NCI-H82 treated with DMSO at 0.1 percent for 48 hours (cell line): ENCODE data around the gene ADGRD1.
"Not testable (repeated sequence)": the region's sequence is repeated elsewhere in the genome, so short reads cannot be mapped to it uniquely, and the experiment has no call there.

Source experiments
- DNase-seq: peaks from one replicate; lab custom pipeline; 2025; ENCODE audit not compliant: unreplicated experiment; lab: John Stamatoyannopoulos, UW

Gene ADGRD1

GRCh38 chr12:130953771-130954543 is at the start of gene ADGRD1:
Gene ADGRD1, plus strand, starts transcription at chr12:130953907. Its CDS starts 559 bp downstream, at chr12:130954466.
- no peak for DNase-seq

DNA sequence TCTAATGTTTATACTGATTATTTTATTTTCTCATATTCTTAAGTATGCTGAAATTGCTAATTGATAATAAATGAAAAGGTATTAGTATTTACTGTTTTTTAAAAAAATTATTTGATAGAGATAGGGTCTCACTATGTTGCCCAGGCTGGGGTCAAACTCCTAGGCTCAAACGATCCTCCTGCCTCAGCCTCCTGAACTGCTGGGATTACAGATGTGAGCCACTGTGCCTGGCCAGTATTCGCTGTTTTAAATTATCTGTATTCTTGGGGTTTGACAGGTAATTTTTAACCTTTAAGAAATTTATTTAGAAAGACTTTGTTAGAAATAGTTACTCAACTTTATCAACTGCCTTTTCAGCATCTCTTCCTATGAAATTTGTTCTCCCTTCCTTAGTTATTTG is 49.6 kb upstream of the ADGRD1 start:
- DNase-seq: no peak

DNA sequence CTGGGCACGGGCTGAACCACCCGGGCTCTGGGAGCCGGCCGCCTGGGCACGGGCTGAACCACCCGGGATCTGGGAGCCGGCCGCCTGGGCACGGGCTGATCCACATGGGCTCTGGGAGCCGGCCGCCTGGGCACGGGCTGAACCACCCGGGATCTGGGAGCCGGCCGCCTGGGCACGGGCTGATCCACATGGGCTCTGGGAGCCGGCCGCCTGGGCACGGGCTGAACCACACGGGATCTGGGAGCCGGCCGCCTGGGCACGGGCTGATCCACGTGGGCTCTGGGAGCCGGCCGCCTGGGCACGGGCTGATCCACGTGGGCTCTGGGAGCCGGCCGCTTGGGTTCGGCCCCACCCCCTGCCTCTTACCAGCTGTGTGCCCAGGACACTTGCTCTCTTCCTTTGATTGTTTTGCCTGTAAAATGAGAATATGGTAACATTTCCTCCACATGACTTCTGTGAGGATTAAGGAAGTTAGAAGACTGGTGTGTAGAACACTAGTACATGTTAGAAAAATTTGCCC is 48.7 kb upstream of the ADGRD1 start:
- DNase-seq: not testable (repeated sequence)

DNA sequence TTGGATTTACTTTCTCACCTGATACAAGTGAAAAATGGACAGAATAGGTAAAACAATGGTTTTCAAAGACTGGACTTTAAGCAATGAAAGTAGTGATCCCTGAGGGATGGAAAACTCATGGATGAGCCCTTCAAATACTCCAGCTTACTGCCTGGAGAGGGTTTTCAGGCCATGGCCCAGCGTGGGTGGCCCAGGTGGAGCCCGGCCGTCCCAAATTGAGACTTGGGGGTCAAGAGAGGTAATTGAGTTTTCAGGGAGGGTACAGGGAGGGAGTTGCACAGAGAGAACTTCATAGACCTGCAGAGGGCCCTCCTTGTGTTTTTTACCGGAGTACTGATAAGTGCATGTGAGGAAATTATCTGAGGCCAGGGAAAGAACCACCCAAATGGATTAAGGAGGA is 44.6 kb upstream of the ADGRD1 start:
- no peak for DNase-seq

- DNase-seq: no peak
Observed at GRCh38 chr12:130911193-130911592, 42.5 kb upstream of the ADGRD1 start.

DNA sequence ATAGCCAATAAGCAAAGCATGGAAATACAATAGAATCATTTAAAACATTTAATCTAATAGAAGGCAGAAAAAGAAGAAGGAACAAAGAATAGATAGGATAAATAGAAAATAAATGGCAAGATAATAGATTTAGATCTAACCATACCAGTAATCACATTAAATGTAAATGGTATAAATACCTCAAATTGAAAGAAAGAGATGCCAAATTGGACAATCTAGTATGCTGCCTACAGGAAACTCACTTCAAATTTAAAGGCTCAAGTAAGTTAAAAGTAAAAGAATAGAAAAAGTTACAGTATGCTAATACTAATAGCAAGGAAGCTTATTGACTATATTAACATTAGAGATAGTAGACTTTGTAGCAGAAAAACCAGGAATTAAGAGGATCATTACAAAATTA is 41.8 kb upstream of the ADGRD1 start:
- no peak for DNase-seq

DNA sequence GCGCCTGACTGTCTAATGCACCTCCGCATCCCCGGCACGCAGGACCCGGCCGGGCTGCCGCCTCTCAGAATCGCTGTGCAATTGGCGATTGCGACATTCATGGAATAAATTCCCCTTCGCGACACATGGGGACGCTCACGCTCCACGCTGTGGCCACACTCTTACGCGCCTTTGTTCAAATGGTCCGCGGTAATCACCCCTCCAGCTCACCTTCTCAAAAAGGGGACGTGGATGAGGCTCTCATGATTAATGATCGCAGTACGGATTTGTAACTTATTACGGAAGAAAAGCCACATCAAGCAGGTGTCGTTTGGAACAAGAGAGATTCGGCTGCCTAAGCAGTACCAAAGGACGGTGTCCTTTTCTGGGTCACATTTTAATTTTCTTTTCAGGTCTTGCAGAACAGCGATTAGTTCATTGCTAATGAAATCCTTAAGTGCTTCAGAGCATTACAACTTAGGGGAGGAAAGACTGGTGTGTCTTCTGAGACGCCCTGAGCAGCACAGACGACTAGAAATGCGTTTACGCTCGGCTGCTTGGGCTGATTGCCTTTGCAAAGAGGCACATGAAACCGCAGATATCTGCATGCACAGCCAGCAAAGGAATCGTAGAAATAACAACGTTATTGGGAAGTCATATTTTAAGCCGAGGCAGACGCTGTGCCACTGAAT is 37.3 kb upstream of the ADGRD1 start:
- peak; percentile 58 for DNase-seq

DNA sequence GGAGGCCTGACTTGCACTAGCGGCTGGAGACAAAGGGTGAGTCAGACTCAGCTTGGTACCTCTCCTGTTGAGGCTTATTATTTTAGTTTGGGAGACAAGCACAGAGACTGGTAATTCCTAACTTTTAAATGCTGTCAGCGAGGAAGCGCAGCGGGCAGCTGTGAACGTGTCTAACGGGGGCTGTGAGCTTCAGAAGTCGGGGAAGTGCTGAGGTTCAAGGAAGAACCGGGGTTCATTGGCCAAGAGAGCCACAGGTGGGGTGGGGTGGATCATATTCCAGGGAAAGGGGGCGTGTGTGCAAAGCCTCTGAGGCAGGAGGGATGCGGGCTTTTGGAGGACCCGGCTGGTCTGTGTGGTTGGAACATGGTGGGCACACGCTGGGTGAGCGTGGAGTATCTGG is 36.1 kb upstream of the ADGRD1 start:
- DNase-seq: no peak

GRCh38 chr12:130919086-130919485 is 34.6 kb upstream of the ADGRD1 start:
- no peak for DNase-seq

- DNase-seq: no peak
Observed at GRCh38 chr12:130920119-130920703, 33.5 kb upstream of the ADGRD1 start.

GRCh38 chr12:130920723-130921381 is 32.9 kb upstream of the ADGRD1 start:
- DNase-seq: no peak

- no peak for DNase-seq
Observed at GRCh38 chr12:130922511-130922953, 31.2 kb upstream of the ADGRD1 start.

DNA sequence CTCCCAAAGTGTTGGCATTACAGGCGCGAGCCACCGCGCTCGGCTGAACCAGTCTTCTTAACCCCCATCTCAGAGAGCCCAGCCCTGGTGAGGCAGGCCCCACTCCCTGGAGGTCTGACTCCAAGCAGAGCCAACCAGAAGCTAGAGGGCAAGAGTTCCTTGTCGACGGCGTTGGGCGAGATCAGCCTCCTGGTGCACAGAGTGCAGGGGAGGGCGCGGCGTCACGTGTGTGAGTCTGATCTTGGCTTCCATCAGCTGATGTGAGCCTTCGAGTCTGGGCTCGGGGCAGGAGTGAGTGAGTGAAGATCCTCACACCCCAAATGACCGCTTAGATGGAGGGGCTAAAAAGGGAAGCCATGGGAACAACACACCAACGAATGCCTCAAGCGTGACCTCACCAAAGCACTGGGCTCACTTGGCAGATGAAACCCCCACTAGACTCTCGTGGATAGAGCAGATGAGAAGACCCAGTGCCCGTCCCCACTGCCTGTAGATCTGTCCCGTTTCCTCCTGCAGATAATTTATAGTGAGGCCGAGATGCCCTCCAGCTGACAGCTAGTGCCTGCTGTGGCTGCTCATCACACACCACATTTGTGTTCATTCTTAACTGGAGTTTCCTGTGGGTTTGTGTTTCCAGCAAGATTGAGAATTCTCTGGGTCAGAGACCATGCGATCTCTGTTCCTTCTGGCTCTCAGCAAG is 28.6 kb upstream of the ADGRD1 start:
- no peak for DNase-seq

DNA sequence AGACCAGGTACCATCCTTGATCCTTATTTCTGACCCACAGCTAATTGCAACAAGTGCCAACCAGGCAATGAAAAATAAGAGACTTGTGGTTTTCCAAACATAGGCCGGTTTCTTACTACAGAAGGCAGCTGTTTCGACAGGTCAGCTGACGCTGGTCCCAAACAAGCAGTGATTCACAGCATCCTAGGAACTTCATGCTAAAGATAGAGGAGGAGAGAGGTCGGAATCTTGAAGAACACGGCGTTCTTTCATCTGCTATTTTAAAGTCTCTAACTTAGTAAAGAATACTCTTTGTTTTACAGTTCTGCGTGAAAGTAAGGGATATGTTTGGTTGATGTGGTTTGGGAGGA is 28.1 kb upstream of the ADGRD1 start:
- DNase-seq: no peak

DNA sequence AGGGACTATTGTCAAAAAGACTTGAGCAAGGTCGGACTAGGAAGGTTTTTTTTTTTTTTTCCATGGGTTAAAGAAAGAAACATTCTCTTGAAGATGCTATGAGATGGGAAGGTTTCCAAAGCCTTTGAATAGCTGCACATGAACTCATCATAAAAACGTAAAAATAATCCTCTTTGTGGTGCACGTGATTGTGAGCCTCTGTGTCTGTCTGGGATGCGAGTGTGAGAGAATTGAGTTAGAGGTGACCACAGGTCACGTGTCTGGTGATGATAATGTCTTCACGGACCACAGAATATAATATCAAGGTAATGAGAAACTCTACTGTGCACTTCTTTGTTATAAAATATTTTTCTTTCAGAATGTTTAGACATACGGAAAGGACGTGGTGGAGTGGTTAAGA is 24.3 kb upstream of the ADGRD1 start:
- DNase-seq: no peak

DNA sequence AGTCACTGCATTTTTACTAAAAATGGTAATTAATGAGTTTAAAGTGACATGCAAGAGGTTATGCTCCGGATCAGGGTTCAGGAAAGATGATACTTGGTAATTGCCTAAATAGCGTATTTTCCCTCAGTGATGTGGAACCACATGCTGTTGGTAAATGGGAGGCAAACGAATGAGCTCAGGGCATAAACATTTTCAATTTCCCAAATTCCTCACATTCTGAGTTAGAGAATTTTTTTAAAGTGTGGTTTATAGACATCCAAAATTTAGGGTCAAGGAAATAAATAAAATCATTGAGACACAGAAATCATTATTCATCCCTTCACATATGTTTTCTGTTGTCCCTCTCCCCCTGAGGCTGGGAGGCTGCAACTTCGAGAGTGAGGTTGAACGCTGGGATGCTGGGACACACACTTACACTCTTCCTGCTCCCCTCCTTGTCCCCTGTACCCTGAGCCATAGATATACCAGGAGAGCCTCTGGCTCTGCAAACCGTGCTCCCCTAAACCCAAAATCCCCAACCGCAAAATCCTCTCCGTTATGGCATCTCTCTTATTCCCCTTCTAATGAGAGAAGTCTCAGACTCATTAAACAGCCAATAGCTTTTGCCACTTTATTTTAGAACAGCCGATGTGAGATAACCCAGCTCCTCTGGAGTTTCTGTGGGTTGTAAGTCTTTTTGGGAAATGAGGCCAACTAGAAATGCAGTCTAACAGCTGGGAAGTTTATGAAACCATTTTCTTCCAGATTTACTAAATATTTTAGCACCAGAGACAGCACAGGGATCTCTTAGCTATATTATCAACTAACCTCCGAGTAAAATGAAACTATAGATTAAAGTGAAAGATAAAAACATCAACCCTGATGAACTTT is 21.4 kb upstream of the ADGRD1 start:
- no peak for DNase-seq

- no peak for DNase-seq
Observed at GRCh38 chr12:130933269-130933995, 20.3 kb upstream of the ADGRD1 start.

DNA sequence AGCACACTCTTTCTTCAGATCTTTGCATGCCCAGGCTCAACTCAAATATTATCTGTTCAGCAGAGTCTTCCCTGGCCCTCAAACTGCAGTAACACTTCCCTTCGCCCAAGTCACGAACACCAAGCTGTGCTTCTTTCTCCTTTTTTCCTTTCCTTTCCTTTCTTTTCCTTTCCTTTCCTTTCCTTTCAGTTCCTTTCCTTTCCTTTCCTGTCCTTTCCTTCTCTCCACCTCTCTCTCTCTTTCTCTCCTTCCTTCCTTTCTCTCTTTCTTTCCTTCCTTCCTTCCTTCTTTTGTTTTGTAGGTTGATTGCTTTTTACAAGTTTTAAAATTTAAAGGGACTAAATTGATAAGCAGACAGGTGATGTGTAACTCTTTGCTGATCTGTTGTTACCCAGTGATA is 19.0 kb upstream of the ADGRD1 start:
- no peak for DNase-seq

GRCh38 chr12:130936561-130936960 is 17.1 kb upstream of the ADGRD1 start:
- DNase-seq: no peak
